ENCODE data around the gene ARHGAP25. TPM values are rescaled to one million over a fixed set of nuclear protein-coding genes. Genes with fewer than 3 reads are reported as not detected.

Gene ARHGAP25
- total RNA-seq, 1 experiment from 2014 or later, result not detected

- no TSS peak for BruUV-seq (replicated peaks)
These were observed 104.0 kb downstream of the ARHGAP25 start for GRCh38 chr2:68838641-68839040.

GRCh38 chr2:68839260-68839833 is 104.7 kb downstream of the ARHGAP25 start:
- no TSS peak for BruUV-seq (replicated peaks)
- Histone ChIP-seq H3K79me2 (ENCODE audit: low read depth) (no peaks in the 10 kb centered on the region), H3K4me3 (no peak overlapping the region), H4K20me1 (ENCODE audit: insufficient read depth) (no peaks in the 10 kb centered on the region), H3K9me3 (ENCODE audit: insufficient read depth, low read depth) (no peaks in the 10 kb centered on the region), H3K36me3 (ENCODE audit: low read depth) (no peaks in the 10 kb centered on the region), H3K4me1 (replicated peaks; ENCODE audit: insufficient read depth) (no peaks in the 10 kb centered on the region), H3K9me2 (ENCODE audit: insufficient read depth) (no peaks in the 10 kb centered on the region), H3K27ac (no peak overlapping the region), H2AFZ (no peak overlapping the region), H3F3A (ENCODE audit: insufficient read depth, low read depth) (no peaks in the 10 kb centered on the region), H3K4me2 (no peak overlapping the region), H3K27me3 (ENCODE audit: insufficient read depth, low read depth) (no peaks in the 10 kb centered on the region)
- intact Hi-C loops (cut with micrococcal nuclease; ENCODE audit: unreplicated experiment), result loop anchor here (1.0 kb wide), 1 partner anchor 86 kb away; no protein-coding TSS in a partner anchor
- no peak for TF ChIP-seq EZH2 (IDR thresholded peaks at IDR 0.05; ENCODE audit: low read depth)
- peak; percentile 60 for TF ChIP-seq CTCF (conservative IDR thresholded peaks at IDR 0.05)
- ChIA-PET CTCF (no interaction called here), POLR2A (ENCODE audit: unreplicated experiment) (interaction anchor here (0.6 kb wide), 1 partner anchor 81 kb away, joined by 9 read pairs; no protein-coding TSS in a partner anchor)
- DNase-seq, result peak in 1 of 2 experiments; percentile 10

More at GRCh38 chr2:68838641-68839040, 104.0 kb downstream of the ARHGAP25 start:
- Histone ChIP-seq H3K9me2 (ENCODE audit: insufficient read depth) (no peaks in the 10 kb centered on the region), H3K79me2 (ENCODE audit: low read depth) (no peaks in the 10 kb centered on the region), H4K20me1 (ENCODE audit: insufficient read depth) (no peaks in the 10 kb centered on the region), H2AFZ (no peak overlapping the region), H3K4me1 (replicated peaks; ENCODE audit: insufficient read depth) (no peaks in the 10 kb centered on the region), H3K4me3 (no peak overlapping the region), H3K4me2 (no peak overlapping the region), H3K9me3 (ENCODE audit: insufficient read depth, low read depth) (no peaks in the 10 kb centered on the region), H3F3A (ENCODE audit: insufficient read depth, low read depth) (no peaks in the 10 kb centered on the region), H3K27me3 (ENCODE audit: insufficient read depth, low read depth) (no peaks in the 10 kb centered on the region), H3K27ac (no peak overlapping the region), H3K36me3 (ENCODE audit: low read depth) (no peaks in the 10 kb centered on the region)
- intact Hi-C loops (cut with micrococcal nuclease; ENCODE audit: unreplicated experiment), result loop anchor here (1.0 kb wide), 1 partner anchor 87 kb away; no protein-coding TSS in a partner anchor
- CTCF ChIA-PET, result no interaction called here
- TF ChIP-seq EZH2 (IDR thresholded peaks at IDR 0.05; ENCODE audit: low read depth) (no peak), CTCF (conservative IDR thresholded peaks at IDR 0.05) (no peak)
- no peak for DNase-seq
- POLR2A ChIA-PET (ENCODE audit: unreplicated experiment), result no interaction called here

DNA sequence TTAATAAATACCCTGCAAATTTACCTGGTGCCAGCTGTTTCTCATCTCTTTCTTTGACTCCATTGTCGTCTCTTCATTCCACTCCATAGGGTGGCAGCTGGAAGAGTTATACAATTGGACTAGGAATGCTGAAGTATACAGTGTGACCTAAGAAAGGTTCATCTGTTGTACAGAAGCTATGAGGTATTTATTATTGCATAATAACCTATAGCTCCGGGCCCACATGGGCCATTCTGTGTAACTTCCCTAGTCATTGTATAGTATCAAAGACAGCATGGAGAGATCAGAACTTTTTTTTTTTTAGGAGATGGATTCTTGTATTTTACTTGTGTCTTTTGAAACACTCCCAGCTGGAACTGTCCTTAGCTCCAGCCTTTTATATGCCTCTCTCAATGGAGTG is 110.4 kb downstream of the ARHGAP25 start:
- no peak for TF ChIP-seq CTCF (conservative IDR thresholded peaks at IDR 0.05)
- no peak for TF ChIP-seq EZH2 (IDR thresholded peaks at IDR 0.05; ENCODE audit: low read depth)
- CTCF ChIA-PET, result no interaction called here
- intact Hi-C loops (cut with micrococcal nuclease; ENCODE audit: unreplicated experiment), result no loop called here

More for the DNA sequence above, 110.4 kb downstream of the ARHGAP25 start:
- BruUV-seq (replicated peaks), result no TSS peak
- H2AFZ ChIP-seq, result no peak overlapping the region
- H3F3A ChIP-seq (ENCODE audit: insufficient read depth, low read depth), result no peaks in the 10 kb centered on the region
- no peaks in the 10 kb centered on the region for H3K27me3 ChIP-seq (ENCODE audit: insufficient read depth, low read depth)
- no peak overlapping the region for H3K27ac ChIP-seq
- H3K36me3 ChIP-seq (ENCODE audit: low read depth), result no peaks in the 10 kb centered on the region
- H4K20me1 ChIP-seq (ENCODE audit: insufficient read depth), result no peaks in the 10 kb centered on the region
- H3K9me2 ChIP-seq (ENCODE audit: insufficient read depth), result peaks cover 4% of the 10 kb centered on the region; the same call in 1 of the 2 replicates
- no peak for DNase-seq
- H3K79me2 ChIP-seq (ENCODE audit: low read depth), result no peaks in the 10 kb centered on the region
- H3K9me3 ChIP-seq (ENCODE audit: insufficient read depth, low read depth), result no peaks in the 10 kb centered on the region
- H3K4me3 ChIP-seq, result no peak overlapping the region
- H3K4me1 ChIP-seq (replicated peaks; ENCODE audit: insufficient read depth), result no peaks in the 10 kb centered on the region
- H3K4me2 ChIP-seq, result no peak overlapping the region
- POLR2A ChIA-PET (ENCODE audit: unreplicated experiment), result interaction anchor here (0.7 kb wide), 1 partner anchor 9 kb away, joined by 4 read pairs; no protein-coding TSS in a partner anchor

All from PC-9 (cell line).